ENCODE results near the gene CCDC169.

CCDC169 gene

GRCh38 chr13:36261011-36261410, 36.6 kb downstream of the CCDC169 start:
- no peak for TF ChIP-seq CTCF (IDR thresholded peaks at IDR 0.05; ENCODE audit: control insufficient read depth, insufficient read depth, low read depth, low read length, missing control alignments)
- no peak overlapping the region for H3K4me3 ChIP-seq (ENCODE audit: control insufficient read depth, low read depth, low read length)
- no peak for DNase-seq (ENCODE audit: low read depth)

- DNase-seq (ENCODE audit: low read depth) = no peak
- TF ChIP-seq CTCF (IDR thresholded peaks at IDR 0.05; ENCODE audit: control insufficient read depth, insufficient read depth, low read depth, low read length, missing control alignments) = no peak
- H3K4me3 ChIP-seq (ENCODE audit: control insufficient read depth, low read depth, low read length) = no peak overlapping the region
Measured at GRCh38 chr13:36259361-36260137, 38.1 kb downstream of the CCDC169 start.

- no peak for DNase-seq (ENCODE audit: low read depth)
- no peak overlapping the region for H3K4me3 ChIP-seq (ENCODE audit: control insufficient read depth, low read depth, low read length)
- no peak for TF ChIP-seq CTCF (IDR thresholded peaks at IDR 0.05; ENCODE audit: control insufficient read depth, insufficient read depth, low read depth, low read length, missing control alignments)
Measured at GRCh38 chr13:36258831-36259230, 38.8 kb downstream of the CCDC169 start.

- no peak for TF ChIP-seq CTCF (IDR thresholded peaks at IDR 0.05; ENCODE audit: control insufficient read depth, insufficient read depth, low read depth, low read length, missing control alignments)
- DNase-seq (ENCODE audit: low read depth) = no peak
- H3K4me3 ChIP-seq (ENCODE audit: control insufficient read depth, low read depth, low read length) = no peak overlapping the region
Measured at GRCh38 chr13:36251526-36251925, 46.1 kb downstream of the CCDC169 start.

- DNase-seq (ENCODE audit: low read depth) = no peak
- H3K4me3 ChIP-seq (ENCODE audit: control insufficient read depth, low read depth, low read length) = no peak overlapping the region
- no peak for TF ChIP-seq CTCF (IDR thresholded peaks at IDR 0.05; ENCODE audit: control insufficient read depth, insufficient read depth, low read depth, low read length, missing control alignments)
Measured at GRCh38 chr13:36251017-36251416, 46.6 kb downstream of the CCDC169 start.

- no peak for TF ChIP-seq CTCF (IDR thresholded peaks at IDR 0.05; ENCODE audit: control insufficient read depth, insufficient read depth, low read depth, low read length, missing control alignments)
- H3K4me3 ChIP-seq (ENCODE audit: control insufficient read depth, low read depth, low read length) = no peak overlapping the region
- no peak for DNase-seq (ENCODE audit: low read depth)
Measured at GRCh38 chr13:36248700-36249099, 48.9 kb downstream of the CCDC169 start.
